ENCODE data around the gene N4BP2L2. TPM values are rescaled to one million over a fixed set of nuclear protein-coding genes. Genes with fewer than 3 reads are reported as not detected.

N4BP2L2 gene
- total and polyA plus RNA-seq, 9 of the 15 experiments (the other 6 are each of a cell fraction or from before 2014, with no cell fraction given): 33.9 to 76.4 (median 48.7) TPM

- in situ Hi-C loops (cut with MboI): no loop called here
- POLR2A ChIA-PET: no interaction called here
Measured at GRCh38 chr13:32414580-32414979, 124.0 kb downstream of the N4BP2L2 start.

DNA sequence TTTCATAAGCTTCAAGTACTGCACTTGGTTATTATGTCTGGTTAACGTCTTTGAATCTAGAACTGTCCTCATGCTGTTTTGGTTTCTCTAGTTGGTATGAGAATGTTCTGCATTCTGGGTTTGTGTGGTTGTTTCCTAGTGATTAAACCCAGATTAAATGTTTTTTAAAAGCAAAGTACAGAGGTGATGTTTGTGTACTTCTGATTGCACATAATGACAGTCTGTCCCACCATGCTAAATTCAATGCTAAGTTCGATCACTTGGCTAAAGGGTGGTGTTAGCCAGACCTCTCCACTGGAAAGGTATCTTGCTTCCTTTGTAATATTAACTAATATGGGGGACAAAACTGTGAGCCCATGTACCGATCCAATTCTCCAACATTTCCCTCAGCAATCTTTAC, 125.3 kb downstream of the N4BP2L2 start:
- Histone ChIP-seq H3K27me3 (ENCODE audit: control insufficient read depth in 2 of 2, insufficient read depth in 2 of 2, low read length in 2 of 2) (no peaks in the 10 kb centered on the region), H3K9me3 (replicated peaks; ENCODE audit: control insufficient read depth, insufficient read depth, low read depth, low read length) (no peaks in the 10 kb centered on the region), H2AFZ (ENCODE audit: low read depth, low read length) (no peak overlapping the region), H3K4me3 (no peak overlapping the region), H3K9me1 (ENCODE audit: control insufficient read depth, insufficient read depth, low read length) (no peaks in the 10 kb centered on the region), H3K36me3 (ENCODE audit: control insufficient read depth, insufficient read depth, low read length) (no peaks in the 10 kb centered on the region), H3K79me2 (ENCODE audit: control insufficient read depth, insufficient read depth, low read length) (no peaks in the 10 kb centered on the region), H3K9ac (ENCODE audit: insufficient read depth in 1 of 2, low read depth in 2 of 2, low read length in 2 of 2) (no peak overlapping the region), H3K4me1 (replicated peaks in 1 of 2; ENCODE audit: control insufficient read depth in 2 of 2, insufficient read depth in 2 of 2, low read length in 2 of 2) (peaks cover 0 to 6% of the 10 kb centered on the region in 2 experiments; a peak in 2 of 5 replicates), H3K27ac (ENCODE audit: extremely low read depth, low read depth, low read length) (no peak overlapping the region), H3K4me2 (ENCODE audit: insufficient read depth, low read length) (no peak overlapping the region), H4K20me1 (replicated peaks; ENCODE audit: control insufficient read depth, insufficient read depth, low read length) (no peaks in the 10 kb centered on the region)
- 30% methylated on average over 3 of the region's 3 CpGs for WGBS (ENCODE audit: insufficient coverage, low coverage, missing lambda C conversion rate)
- TF ChIP-seq, protein P1, sequence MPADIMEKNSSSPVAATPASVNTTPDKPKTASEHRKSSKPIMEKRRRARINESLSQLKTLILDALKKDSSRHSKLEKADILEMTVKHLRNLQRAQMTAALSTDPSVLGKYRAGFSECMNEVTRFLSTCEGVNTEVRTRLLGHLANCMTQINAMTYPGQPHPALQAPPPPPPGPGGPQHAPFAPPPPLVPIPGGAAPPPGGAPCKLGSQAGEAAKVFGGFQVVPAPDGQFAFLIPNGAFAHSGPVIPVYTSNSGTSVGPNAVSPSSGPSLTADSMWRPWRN (IDR thresholded peaks at IDR 0.05; ENCODE audit: low read depth): no peak
- no peak for TF ChIP-seq DACH1 (IDR thresholded peaks at IDR 0.05; ENCODE audit: partially characterized antibody)
- TF ChIP-seq, protein P2, sequence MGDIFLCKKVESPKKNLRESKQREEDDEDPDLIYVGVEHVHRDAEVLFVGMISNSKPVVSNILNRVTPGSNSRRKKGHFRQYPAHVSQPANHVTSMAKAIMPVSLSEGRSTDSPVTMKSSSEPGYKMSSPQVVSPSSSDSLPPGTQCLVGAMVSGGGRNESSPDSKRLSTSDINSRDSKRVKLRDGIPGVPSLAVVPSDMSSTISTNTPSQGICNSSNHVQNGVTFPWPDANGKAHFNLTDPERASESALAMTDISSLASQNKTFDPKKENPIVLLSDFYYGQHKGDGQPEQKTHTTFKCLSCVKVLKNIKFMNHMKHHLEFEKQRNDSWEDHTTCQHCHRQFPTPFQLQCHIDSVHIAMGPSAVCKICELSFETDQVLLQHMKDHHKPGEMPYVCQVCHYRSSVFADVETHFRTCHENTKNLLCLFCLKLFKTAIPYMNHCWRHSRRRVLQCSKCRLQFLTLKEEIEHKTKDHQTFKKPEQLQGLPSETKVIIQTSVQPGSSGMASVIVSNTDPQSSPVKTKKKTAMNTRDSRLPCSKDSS (IDR thresholded peaks at IDR 0.05; ENCODE audit: low read depth, partially characterized antibody): no peak
- no peak for TF ChIP-seq RAD51 (IDR thresholded peaks at IDR 0.05; ENCODE audit: borderline replicate concordance, low read depth)
- no peak for TF ChIP-seq PCBP1 (IDR thresholded peaks at IDR 0.05; ENCODE audit: low read depth, low read length, poor library complexity, severe bottlenecking)
- TF ChIP-seq TCF7 (IDR thresholded peaks at IDR 0.05; ENCODE audit: borderline replicate concordance): no peak
- TF ChIP-seq SAP30 (IDR thresholded peaks at IDR 0.05; ENCODE audit: borderline replicate concordance, insufficient read depth, low read depth, low read length, poor library complexity, severe bottlenecking): no peak
- no peak for TF ChIP-seq ZNF589 (CRISPR knock-in tag; IDR thresholded peaks at IDR 0.05; ENCODE audit: low read depth)
- no peak for TF ChIP-seq ZNF766 (CRISPR knock-in tag; conservative IDR thresholded peaks at IDR 0.05)
- FAIRE-seq (no peak), ATAC-seq (no peak), DNase-seq (ENCODE audit: extremely low read depth in 1 of 4, low spot score in 3 of 4) (no peak)
- no TSS peak for BruUV-seq (replicated peaks)
- intact Hi-C loops (cut with micrococcal nuclease) (no loop called here), in situ Hi-C loops (cut with MboI) (no loop called here)
- ChIA-PET CTCF (ENCODE audit: low intra/inter-chr PET ratio) (no interaction called here), POLR2A (no interaction called here)

More at GRCh38 chr13:32414580-32414979, 124.0 kb downstream of the N4BP2L2 start:
- no peaks in the 10 kb centered on the region for H3K27me3 ChIP-seq (ENCODE audit: control insufficient read depth in 2 of 2, insufficient read depth in 2 of 2, low read length in 2 of 2)
- H3K4me1 ChIP-seq (replicated peaks in 1 of 2; ENCODE audit: control insufficient read depth in 2 of 2, insufficient read depth in 2 of 2, low read length in 2 of 2): no peaks in the 10 kb centered on the region
- DNase-seq (ENCODE audit: extremely low read depth in 1 of 4, low spot score in 3 of 4) (no peak), FAIRE-seq (no peak), ATAC-seq (no peak)
- no TSS peak for BruUV-seq (replicated peaks)
- no peak overlapping the region for H3K9ac ChIP-seq (ENCODE audit: insufficient read depth in 1 of 2, low read depth in 2 of 2, low read length in 2 of 2)
- WGBS (ENCODE audit: insufficient coverage, low coverage, missing lambda C conversion rate): 50% methylated on average over 2 of the region's 2 CpGs
- H3K9me1 ChIP-seq (ENCODE audit: control insufficient read depth, insufficient read depth, low read length): no peaks in the 10 kb centered on the region
- no peak overlapping the region for H3K27ac ChIP-seq (ENCODE audit: extremely low read depth, low read depth, low read length)
- no peaks in the 10 kb centered on the region for H4K20me1 ChIP-seq (replicated peaks; ENCODE audit: control insufficient read depth, insufficient read depth, low read length)
- H3K4me3 ChIP-seq: no peak overlapping the region
- H3K9me3 ChIP-seq (replicated peaks; ENCODE audit: control insufficient read depth, insufficient read depth, low read depth, low read length): no peaks in the 10 kb centered on the region
- no peak for TF ChIP-seq SMC3 (conservative IDR thresholded peaks at IDR 0.05; ENCODE audit: insufficient read depth, low read depth, low read length)
- no peak for TF ChIP-seq FOSL1 (tag; conservative IDR thresholded peaks at IDR 0.05)
- TF ChIP-seq ELK1 (CRISPR knock-in tag; IDR thresholded peaks at IDR 0.05): no peak
- no peak for TF ChIP-seq TEAD4 (IDR thresholded peaks at IDR 0.05; ENCODE audit: low read length)
- no peak for TF ChIP-seq TEAD4 (CRISPR knock-in tag; IDR thresholded peaks at IDR 0.05; ENCODE audit: borderline replicate concordance)
- H2AFZ ChIP-seq (ENCODE audit: low read depth, low read length): no peak overlapping the region; the same call in 1 of the 2 replicates
- intact Hi-C loops (cut with micrococcal nuclease): no loop called here
- no peak overlapping the region for H3K4me2 ChIP-seq (ENCODE audit: insufficient read depth, low read length)
- CTCF ChIA-PET (ENCODE audit: low intra/inter-chr PET ratio): no interaction called here
- no peaks in the 10 kb centered on the region for H3K36me3 ChIP-seq (ENCODE audit: control insufficient read depth, insufficient read depth, low read length)
- H3K79me2 ChIP-seq (ENCODE audit: control insufficient read depth, insufficient read depth, low read length): no peaks in the 10 kb centered on the region
